HG03066 (cell line): ENCODE results near the gene RBBP8NL.
"Not testable (repeated sequence)": the region's sequence is repeated elsewhere in the genome, so short reads cannot be mapped to it uniquely, and the experiment has no call there.

Experiments
- ATAC-seq: cut with Tn5 transposase; IDR thresholded peaks from one replicate; pipeline ENCODE4 v1.9.1; 2021; ENCODE audit warnings: low read depth; ENCODE audit not compliant: unreplicated experiment

Gene RBBP8NL

DNA sequence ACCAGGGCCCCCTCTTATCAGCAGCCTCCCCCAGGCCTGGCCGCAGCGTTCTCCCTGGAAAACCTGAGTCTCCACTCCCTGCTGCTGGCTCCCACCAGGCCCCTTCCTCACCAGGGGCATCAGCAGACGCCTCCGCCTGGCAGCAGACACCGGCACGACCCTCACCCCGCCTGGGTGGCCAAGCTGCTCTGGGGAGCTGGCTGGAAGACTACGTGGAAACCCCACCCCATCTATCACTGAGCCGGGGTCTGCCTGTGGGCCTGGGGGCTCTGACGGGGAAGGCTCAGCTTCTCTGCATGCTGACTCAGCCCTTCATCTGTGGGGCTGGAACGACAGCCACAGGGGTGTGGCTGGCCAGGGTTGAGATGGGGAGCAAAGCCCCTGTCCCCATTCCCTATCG lies 19.1 kb upstream of the RBBP8NL start:
- no peak for ATAC-seq

GRCh38 chr20:62445553-62446340 lies 18.4 kb upstream of the RBBP8NL start:
- ATAC-seq, result no peak

DNA sequence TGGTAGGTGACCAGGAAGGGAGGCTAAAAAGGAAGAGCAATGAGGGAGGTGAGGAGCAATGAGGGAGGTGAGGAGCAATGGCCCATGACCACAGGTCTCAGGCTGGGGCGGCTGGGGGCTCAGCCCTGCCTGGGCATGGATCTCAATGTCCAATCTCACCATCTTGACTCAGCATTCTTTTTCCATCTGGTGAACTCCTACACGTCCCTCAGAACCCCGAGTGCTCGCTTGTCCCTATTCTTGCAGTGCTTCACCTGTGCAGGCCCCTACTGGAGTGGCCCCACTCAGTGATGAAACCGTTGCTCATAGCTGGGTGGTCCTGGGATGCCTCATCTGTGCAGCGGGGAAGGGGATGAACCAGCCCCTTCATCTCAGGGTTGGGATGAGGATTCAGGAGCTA lies 16.9 kb upstream of the RBBP8NL start:
- no peak for ATAC-seq

- ATAC-seq, result no peak
Observed at GRCh38 chr20:62441987-62442539, 14.7 kb upstream of the RBBP8NL start.

- no peak for ATAC-seq
Observed at GRCh38 chr20:62439218-62439617, 11.9 kb upstream of the RBBP8NL start.

DNA sequence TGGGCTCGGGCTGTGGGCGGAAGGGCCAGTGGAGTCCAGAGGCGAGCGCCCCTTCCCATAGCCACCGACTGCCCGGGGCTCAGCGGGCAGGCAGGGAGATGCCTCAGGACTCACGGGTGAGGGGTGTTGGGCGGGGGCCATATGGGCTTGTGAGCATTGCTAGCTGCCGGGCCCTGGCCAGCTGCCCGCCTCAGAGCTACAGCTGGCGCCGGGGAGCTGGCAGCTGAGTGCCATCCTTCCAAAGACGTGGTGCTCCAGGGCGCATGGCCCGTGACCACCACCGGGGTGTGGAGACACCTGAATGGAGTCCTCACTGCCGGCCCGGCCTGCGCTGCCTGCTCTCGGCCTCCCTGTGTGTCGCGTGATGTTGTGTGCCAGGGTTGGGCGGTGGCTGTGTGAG lies 10.6 kb upstream of the RBBP8NL start:
- no peak for ATAC-seq

DNA sequence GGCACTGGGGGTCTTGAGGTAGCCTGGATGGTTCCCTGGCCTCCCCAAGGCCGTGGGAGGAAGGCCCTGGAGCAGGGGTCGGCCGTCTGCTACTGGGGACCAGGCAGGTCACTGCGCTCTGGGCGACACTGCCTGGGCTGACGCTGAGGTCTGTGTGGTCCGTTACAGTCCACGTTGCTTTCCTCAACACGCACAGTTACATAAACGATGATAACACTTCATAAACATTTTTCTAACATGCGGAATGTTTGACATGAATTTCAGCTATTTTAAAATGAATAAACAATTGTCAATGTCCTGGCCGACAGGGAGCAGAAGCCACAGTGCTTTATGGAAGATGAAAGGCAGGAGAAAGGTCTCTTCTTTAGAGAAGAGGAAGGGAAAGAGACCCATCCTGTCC lies 10.2 kb upstream of the RBBP8NL start:
- no peak for ATAC-seq

GRCh38 chr20:62436692-62437091 lies 9.4 kb upstream of the RBBP8NL start:
- ATAC-seq, result no peak

DNA sequence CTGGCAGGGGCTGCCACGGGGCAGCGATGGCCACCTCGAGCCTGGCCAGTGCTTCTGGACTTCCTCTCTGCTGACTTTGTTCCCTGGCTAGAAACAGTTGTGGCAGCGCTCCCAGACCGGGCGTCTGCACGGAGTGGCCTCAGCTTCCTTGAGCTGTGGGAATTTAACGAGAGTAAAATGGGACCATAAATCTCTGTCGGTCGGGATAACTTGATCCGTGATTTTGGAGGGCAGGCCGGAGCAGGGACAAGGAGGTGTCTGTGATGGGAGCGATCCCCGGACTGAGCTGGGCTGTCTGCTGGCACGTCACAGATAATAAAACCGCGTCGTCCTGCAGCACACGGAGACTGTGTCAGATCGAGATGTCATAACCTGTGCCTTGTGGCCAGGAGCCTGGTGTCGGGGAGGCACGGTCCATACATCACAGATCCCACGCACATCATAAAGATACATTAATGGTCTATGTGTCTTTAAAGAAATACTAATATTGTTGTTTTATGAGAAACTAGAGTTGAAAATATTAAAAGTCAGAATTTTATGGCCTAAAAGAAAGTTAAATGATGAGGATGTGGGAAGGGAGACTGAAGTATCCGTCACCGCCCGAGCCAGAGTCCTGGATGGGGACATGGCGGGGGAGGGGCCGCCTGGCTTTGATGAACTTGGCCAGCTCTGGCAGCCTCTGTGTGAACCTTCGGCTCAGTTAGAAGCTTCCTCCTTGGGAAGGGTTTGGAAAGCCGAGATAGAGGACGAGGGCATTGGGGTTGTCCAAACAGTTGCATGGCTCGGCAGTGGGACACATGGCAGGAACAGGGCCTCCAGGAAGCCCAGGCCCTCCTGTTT lies 6.5 kb upstream of the RBBP8NL start:
- ATAC-seq, result no peak

DNA sequence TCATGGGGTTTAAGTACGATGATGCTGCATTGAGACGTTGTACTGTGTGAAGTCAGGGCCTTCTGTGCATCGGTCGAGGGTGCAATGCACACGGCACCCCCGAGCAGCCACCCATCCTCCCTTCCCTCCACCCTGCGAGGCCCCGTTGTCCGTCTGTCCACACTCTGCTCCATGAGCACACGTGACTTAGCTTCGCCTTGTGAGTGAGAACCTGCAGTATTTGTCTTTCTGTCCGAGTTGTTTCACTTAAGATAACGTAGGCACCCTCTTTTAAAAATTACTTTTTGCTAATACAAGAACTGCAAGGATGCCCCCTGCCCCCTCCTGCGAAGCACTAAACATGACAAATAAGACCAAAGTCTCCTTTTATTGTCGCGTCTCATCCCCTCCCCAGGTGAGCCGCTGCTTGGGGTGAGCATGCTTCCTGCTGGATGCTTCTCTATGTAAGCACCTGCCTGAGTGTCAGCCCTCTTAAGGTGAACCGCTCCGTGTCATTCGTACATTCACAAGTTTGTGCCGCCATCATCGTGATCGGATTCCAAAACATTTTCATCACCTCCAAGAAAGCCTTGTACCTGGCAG lies 3.6 kb upstream of the RBBP8NL start:
- ATAC-seq, result no peak

GRCh38 chr20:62430311-62430853 lies 3.0 kb upstream of the RBBP8NL start:
- no peak for ATAC-seq

DNA sequence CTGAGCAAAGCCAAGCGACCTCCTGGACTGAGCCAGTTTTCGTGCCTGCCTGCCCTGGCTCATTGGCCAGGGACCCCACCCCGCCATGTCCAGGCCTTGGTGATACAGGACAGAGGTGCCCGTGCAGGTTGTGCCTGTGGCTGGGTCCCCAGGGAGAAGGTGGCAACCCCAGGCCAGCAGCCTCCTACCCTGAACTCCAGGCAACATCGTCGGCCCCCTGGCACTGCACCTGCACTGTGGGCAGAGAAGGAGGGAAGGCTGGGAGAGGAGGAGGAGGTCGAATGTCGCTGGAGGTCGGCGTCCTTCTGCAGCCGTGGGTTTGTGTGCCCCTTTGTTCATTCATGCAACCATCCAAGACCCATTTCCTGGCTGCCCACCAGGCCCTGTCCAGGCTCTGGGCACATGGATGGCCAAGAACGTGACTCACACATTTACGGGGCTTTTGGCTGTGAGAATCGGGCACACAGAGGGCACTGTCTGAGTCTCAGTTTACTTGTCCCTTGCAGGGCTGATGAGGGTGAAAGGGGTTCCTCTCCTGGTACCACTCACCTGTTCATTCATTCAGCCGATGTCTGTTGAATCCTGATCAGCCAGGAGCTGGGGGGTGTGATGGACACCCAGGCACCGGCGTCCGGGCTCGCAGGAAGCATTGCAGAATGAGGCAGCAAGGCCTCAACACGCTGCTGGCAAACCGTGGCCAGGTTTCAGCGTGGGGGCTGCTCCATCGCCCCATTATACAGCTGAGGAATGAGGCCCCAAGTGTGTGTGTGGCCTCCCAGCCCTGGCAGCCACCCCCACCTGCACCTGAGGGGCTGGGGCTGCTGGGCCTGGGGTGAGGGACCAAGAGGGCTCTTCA lies 2.3 kb upstream of the RBBP8NL start:
- ATAC-seq, result no peak

GRCh38 chr20:62428396-62429295 lies 1.3 kb upstream of the RBBP8NL start:
- ATAC-seq, result no peak

- ATAC-seq, result no peak
Observed at GRCh38 chr20:62428002-62428372, 648 bp upstream of the RBBP8NL start.

DNA sequence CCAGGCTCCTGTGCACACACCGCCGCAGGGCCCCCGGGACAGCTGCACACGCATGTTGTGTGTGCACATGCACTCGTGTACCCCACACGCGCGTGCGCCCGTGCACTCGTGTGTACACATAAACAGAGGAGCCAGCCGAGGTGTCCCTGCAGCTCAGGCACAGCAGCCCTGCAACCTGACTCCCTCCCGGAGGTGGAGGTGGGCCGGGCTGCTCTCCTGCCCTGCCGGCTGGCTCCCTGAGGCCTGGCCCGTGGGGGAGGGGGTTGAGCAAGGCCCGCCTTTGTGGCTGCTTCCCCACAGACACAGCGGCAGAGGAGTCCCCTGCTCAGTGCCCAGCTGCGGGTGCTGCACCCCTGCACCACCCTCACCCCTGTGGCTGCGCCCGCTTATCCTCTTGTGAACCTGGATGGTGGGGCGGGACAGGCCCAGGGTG lies 624 bp downstream of the RBBP8NL start:
- no peak for ATAC-seq

DNA sequence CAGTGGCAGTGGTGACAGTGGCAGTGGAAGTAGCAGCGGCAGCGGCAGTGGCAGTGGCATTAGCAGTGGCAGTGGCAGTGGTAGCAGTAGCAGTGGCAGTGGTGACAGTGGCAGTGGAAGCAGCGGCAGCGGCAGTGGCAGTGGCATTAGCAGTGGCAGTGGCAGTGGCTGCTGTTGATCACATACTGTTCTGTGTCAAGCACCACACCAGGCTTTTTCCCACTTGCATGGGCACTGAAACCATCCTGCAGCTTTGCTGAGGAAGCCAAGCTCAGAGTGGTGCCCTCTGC lies 1.3 kb downstream of the RBBP8NL start:
- not testable (repeated sequence) for ATAC-seq

GRCh38 chr20:62425281-62426058 lies 1.9 kb downstream of the RBBP8NL start:
- ATAC-seq, result no peak
